SKM-1 treated with dmso at 0.1 percent for 144 hours (cell line): Measurements from ENCODE around the gene MAP2K5.
"Not testable (repeated sequence)": the region's sequence is repeated elsewhere in the genome, so short reads cannot be mapped to it uniquely, and the experiment has no call there.

Source experiments
- DNase-seq: peaks from one replicate; lab custom pipeline; 2025; ENCODE audit not compliant: unreplicated experiment; lab: John Stamatoyannopoulos, UW

MAP2K5 gene

DNA sequence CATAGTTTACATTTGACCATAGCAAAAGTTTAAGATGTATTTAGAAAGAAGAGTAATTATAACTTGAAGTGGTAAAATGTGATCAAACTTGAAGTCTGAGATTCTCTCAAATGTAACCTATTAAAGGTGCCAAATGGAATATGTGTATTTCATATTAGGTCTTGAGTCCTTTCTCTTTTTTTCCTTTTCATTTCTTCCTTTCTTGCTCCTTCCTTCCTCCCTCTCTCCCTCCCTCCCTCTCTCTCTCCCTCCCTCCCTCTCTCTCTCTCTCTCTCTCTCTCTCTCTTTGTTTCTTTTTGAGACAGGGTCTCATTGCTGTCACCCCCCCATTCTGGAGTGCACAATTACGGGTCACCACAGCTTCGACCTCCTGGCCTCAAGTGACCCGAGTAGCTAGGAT lies 47.7 kb downstream of the MAP2K5 start:
- no peak for DNase-seq

DNA sequence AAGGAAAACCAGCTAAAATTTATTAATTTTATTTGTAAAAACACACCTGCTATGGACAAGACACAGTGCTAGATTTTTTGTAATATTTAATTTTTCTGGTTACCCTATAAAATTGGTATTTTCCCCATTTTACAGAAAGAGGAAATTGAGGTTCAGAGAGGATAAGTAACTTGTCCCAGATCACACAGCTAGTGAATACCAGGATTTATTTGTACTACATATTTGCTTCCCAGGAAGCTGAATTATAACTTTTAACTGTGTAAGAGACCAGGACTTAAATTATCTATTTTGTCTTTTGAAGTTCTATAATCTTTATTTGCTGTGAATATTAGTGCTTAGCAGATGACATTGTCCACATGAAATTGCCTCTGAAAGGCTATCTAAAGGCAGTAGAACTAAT lies 49.7 kb downstream of the MAP2K5 start:
- DNase-seq = no peak

DNA sequence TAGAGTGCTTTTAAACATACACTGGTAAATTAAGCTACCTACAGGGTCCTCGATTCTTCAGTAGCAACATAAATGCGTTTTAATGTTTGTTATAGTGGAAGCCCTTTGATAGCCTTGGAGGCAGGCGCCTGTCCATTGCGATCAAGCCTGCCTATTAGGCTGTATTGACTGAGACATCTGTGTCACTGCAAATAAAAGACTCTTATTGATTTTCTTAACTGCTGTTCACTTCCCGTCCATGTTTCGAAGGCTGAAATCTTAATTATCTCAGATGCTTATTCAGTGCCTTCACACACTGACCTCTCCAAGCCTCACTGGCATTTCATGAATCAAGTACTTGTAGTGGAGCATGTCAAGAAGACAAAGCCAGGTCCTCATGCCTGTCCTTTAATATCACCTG lies 51.1 kb downstream of the MAP2K5 start:
- no peak for DNase-seq

DNA sequence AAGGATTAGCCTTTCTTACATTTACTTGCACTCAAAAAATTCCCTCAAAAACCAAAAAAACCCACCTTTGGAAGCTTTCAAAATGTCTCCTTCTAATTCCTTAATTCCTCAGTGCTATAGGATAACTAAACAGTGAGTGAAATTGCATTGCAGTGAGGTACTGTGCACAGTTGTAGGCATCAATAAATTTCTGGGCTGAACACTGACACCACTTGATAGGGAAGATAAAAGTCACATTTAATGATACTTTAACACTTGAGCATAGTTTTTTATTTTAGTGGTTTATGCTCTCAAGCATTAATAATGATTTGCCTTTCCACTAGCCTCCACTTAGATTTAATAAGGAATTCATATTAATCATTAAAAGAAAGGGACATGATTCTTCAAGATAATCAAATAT lies 52.3 kb downstream of the MAP2K5 start:
- DNase-seq = no peak

DNA sequence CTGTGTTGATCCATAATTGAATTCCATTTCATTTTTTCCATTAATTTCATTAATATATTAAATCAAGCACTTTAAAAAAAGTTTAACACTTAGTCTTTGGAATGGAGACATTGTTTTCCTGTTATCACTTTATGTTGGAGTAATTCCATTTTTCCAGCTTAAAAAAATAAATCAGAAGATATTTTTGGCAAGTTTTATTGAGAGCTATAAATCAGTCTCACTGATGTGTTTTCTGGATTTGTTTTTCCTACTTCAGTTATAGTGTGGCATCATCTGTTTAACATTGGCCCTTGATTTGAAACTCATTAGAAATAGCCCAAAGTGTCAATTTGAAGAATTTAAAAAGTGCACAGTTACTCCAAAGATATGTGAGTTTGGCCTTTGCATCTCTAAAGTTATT lies 53.1 kb downstream of the MAP2K5 start:
- no peak for DNase-seq

DNA sequence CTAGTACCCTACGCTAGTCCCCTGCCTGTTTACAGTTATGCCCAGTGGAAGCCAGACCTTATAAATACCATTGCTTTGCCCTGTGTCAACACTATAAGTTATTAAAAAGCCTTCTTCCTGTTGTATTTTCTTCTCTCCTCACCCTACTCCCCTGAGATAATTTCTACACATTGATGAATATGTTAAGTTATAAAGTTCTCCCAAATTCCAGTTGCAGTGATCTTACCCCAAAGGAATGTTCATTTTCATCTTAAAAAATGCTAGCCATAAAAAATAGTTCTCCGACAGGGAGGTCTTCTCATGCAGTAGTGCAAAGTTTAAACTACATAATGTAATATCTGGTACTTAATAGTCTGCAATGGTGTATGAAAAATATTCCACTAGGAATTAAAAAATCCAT lies 58.6 kb downstream of the MAP2K5 start:
- DNase-seq = no peak

DNA sequence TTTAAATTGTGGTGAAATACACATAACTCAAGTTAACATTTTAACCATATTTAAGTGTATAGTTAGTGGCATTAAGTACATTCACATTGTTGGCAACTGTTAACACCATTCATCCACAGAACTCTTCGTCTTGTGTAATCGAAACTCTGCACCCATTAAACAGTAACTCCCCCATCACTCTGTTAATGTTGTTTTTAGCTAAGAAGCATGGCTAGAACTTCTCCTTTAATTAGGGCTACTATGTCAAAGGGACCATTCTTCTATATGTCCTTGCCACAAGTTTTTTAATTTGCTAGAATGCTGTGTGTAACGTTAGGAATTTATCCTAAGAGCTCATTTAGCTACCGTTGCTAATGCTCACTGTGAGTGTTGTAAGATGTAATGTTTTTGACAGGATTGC lies 60.6 kb downstream of the MAP2K5 start:
- DNase-seq = no peak

DNA sequence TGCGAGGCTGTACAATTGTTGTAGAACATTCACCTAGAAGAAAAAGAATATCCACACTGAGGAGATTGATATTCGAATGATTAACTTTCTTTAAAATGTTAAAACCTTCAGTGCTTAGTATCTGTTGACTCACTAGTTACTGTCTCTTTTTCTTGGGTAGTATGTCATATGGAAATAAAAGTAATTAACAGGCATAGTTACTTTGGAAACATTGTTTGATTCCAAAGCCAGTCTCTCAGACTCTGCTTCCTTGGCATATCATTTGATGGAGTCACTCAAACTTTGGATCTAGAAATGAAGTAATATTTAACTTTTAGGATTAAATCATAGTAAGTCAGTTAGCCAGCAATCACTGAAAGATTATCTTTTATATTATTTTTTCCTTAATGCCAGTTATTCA lies 63.4 kb downstream of the MAP2K5 start:
- no peak for DNase-seq

DNA sequence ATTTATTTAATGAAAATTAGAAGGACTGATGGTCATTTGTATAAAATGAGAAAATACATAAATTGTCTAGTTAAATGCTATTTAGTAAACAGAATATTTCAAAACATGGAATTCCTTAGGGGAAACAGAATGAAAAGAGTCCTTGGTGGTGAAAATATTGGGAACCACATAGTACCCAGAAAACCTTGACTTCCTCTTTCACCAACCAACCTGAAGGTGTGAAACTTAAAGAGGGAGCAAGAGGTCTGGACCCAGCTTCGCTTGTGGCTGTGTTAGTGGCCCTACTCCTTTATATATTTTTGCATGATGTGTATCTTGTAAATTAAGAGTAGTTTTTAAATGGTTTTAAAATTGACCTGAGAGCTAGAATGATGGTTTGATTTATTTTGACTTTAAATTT lies 64.2 kb downstream of the MAP2K5 start:
- DNase-seq = no peak

DNA sequence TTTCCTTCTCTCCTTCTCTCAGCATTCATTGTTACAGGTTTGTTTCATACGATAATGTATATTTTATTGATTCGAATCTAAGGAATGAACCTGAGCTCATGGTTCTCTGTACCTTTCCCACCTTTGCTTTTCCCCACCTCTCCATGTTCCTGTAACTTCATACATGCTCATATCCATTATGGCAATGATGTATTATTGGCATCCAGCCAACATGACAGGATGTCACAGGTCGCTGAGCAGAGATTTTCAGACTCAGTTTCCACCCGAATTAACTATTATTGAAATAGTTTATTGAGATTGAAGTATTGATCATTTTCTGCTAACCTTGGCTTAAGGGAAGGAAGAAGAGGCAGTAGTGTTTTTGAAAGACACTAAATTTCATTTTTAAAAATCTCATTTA lies 64.8 kb downstream of the MAP2K5 start:
- DNase-seq = no peak

DNA sequence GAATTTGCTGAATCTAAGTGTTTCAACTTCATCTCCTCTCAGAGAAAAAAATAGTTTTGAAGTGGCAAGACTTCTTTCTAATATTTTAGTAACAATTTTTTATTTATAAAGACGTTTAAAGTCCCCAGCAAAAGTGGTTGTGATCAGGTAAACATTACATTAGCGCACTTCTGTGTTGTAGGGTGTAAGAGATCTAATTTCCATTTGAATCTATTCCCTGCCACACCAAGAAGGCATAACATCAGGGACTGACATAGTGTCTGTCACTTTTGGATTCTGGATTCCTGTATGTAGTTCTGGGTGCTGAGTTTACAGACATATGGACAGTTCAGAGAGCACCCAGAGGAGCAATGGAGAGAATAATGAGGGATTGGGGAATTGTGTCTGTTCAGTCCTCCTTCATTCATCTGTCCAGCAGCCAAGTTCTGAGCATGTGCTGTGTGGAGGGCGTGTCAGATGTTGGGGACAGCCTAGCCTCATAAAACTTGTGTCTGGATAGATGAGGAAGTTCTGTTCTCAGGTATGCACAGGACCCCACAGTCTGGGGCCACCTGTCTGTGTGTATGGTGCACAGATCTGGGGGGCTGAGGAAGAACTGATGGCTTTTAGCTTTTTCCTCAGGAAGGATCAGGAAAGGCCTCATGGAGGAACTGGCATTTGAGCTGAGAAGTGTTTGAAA lies 65.6 kb downstream of the MAP2K5 start:
- no peak for DNase-seq

DNA sequence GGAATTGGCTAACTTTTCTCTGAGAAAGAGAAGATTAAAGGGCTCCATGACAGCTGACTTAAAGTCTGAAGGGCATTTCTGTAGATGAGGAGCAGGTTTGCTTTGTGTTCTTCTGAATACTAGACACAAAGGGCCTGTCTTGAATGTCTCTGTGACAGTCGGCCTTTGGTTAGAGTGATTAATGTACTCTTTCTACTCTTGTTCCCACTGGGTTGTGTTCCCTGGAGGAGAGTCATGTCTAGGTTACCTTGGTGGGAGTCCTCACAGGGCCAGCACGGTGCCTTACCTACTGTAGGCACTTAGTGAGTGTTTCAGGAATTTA lies 66.1 kb downstream of the MAP2K5 start:
- no peak for DNase-seq

DNA sequence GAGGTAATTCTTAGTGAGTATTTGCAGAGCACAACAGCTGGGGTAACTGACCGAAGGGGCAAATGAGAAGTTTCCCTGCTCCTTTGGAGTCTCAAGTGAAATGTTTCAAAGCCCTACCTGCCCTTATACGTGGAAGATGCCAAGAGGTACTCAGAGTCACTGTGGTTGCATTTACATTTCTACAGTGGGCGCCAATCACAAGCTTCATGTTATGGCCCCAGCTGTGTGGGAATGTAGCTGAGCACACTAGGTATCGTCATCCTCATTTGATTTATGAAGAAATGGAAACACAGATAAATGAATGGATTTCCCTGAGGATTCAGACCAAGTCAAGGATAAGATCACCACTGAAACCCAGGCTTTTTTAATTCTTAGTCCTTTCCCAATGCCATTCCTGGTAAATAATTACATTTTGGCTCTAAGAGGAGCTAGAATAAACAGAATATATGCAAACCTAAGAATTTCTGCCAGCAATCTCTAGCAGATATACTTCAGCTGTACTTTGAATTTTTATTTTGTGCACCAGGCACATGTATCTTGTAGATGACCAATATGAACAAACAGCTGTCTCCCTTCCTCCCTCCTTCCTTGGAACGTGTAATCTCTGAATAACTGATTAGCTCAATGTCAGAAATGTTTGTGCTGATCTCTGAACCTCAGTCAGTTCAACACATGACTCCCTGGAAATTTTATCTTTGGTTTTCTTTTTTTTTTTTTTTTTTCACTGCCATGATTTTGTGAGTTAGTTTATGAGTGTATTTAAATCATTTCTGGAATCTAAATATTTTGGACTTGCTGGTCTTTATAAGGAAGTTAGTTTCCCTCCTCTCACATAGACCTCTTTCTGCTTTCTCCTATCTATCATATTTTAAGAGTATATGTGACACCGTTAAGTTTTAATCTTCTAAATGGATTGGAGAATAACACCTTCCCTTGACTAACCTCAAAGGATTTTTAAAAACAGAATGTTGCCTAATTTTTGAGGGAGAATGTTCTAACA lies 69.2 kb downstream of the MAP2K5 start:
- no peak for DNase-seq

DNA sequence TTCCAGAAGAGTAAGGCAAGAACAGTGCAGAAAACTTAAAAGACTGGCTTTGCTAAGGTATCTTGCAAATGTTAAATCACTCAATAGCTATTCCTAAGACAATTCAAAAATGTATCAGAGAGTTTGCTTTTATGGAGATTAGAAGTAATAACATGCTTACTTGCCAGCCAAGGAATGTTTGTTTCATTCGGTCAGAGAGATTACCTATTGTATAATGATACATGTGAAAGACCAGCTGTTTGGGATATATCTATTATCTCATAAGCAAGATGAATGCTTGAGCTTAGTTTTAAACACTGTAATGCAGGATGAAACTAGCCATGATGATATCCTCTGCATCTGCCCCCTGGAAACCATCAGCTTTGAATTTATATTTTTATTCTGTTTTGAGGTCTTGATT lies 70.7 kb downstream of the MAP2K5 start:
- no peak for DNase-seq

DNA sequence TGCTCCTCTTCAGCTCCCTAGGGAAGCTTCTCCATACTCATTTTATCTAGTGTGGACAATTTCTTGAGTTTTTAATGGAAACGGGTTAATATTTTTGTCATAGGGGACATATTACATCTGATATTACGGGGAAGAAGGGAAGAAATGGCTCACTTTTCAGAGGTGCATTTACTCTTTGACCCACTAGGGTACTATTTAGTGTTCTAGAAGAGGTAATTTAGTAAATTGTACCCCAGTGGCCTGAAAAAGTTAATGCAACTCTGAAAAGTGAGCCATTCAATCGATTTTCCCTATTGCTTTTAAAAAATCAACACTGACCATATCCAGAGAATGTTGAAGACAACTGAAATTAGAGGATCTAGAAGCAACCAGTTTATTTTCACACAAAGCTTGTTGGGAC lies 71.2 kb downstream of the MAP2K5 start:
- DNase-seq = no peak

DNA sequence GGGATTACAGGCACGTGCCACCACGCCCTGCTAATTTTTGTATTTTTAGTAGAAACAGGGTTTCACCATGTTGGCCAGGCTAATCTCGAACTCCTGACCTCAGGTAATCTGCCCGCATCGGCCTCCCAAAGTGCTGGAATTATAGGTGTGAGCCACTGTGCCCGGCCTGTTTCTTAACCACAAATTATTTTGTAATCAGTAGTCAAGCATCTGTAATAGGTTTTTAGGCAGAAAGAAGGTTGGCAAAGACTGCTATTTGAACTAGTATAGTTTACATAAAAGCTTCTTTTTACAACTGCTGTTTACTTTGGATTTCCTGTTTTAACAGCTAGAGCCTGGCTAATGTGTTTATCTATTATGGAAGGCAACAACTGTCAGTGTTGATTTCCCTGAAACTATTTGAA lies 72.6 kb downstream of the MAP2K5 start:
- not testable (repeated sequence) for DNase-seq

DNA sequence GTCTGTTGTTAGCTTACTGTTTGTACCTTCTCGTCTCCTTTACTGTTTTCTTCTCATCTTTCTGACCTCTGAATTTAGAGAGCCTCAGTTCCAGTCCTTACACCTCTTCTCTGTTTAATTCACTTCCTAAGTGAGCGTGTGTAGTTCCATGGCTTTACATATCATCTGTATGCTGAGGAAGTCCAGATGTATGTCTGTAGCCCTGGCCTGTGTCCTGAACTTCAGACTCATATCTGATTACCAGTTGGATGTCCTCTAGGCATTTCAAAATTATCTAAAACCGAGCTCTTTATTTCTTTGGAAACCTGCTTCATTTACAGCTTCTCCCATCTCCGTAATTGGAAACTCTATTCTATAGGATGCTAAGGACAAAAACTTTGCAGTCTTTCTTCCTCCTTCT lies 75.8 kb downstream of the MAP2K5 start:
- DNase-seq = no peak

DNA sequence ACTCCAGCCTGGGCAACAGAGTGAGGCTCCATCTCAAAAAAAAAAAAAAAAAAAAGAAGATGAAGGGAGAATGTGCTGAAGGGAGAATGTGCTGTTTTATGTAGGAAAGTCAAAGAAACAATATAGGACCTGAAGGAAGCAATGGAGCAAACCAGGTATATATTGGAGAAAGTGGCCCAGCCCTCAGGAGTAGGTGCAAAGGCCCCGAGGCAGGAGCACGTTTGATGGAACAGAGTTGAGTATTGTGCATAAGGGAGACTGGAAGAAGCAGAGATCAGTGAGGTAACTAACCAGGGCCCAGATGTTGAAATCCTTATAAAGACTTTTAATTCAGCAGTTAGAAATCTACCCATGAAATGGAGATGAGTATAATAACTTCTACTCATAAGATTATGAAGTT lies 79.6 kb downstream of the MAP2K5 start:
- no peak for DNase-seq

DNA sequence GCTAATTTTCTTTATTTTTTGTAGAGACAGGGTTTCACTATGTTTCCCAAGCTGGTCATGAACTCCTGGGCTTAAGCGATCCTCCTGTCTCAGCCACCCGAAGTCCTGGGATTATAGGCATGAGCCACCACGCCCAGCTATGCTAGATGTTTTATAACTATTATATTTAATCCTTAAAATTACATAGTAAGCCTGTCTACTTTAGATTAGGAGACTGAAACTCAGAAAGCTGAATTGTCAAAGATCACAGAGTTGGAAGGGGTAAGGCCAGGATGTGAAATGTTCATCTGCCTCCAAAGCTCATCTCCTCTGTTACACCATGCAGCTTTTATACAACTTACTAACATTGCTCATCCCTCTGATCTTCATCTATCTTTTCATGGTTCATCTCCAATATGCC lies 89.8 kb downstream of the MAP2K5 start:
- DNase-seq = no peak

DNA sequence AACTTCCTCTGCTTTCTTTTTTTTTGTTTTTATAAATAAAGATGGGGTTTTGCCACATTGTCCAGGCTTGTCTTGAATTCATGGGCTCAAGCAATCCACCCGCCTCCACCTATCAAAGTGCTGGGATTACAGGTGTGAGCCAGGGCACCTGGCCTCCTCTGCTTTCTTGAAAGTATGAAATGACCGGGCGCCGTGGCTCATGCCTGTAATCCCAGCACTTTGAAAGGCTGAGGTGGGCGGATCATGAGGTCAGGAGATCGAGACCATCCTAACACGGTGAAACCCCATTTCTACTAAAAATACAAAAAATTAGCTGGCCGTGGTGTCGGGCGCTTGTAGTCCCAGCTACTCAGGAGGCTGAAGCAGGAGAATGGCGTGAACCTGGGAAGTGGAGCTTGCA lies 93.4 kb downstream of the MAP2K5 start:
- DNase-seq = not testable (repeated sequence)

DNA sequence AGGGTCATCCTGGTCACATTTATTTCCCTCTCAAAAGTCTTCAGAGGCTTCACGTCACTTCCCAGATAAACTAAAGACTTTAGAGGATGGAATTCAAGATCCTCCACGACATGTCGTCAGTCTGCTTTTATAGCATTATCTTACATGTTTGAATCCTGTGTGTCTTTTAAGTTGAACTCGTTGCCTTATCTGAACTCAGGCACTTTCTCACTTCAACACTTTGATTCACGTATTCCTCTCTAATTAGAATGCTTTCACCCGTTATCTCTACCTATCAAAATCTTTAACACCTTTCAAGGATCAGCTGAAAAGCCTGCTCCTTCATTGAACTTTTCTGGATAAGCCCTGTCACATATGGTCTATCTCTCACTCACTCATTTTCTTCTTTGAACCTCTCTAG lies 97.1 kb downstream of the MAP2K5 start:
- DNase-seq = no peak

DNA sequence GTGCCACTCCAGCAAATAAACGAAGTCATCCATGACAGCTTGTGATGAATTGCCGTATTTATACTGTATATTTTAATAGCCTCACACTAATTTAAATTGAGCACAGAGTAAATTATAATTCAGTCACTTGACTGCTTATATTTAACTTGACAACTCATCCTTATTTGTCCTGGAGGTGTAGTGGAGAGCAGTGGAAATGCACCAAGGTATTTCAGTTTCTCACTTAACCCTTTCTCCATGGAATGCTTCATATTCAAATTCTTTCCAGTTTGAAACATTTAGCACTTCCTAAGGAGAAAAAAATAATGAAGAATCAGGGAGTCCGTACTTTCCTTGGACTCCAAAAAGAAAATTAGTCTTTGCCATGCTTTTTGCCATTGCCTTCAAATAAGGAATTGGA lies 99.0 kb downstream of the MAP2K5 start:
- DNase-seq = no peak

DNA sequence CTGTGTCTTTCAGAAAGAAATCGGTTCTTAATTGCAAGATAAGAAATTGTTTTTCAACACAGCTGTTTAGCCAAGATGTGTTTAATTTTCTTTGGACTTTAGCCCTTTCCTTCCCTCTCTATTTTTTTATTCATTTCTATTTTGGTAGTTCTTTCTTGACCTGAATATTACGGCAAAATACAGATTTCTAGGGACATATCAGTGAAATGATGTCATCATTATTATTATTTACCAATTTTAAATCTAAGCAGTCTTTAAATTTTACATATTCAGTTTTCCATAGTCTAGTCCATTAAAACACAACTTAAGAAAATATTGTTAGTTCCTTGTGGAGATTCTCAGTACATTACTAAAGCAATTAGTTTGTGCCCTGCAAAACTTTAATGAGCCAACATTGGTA lies 104.3 kb downstream of the MAP2K5 start:
- no peak for DNase-seq
